Fibroblast of mammary gland (primary cell): ENCODE measurements around the gene GALNT10.

ENCODE experiments used
- DNase-seq: peaks from one replicate; pipeline ENCODE4 v3.0.0-alpha.2; 2010; ENCODE audit warnings: low read depth
- H3K4me3 ChIP-seq: 2 replicates; pipeline ENCODE4 v1.5.1; 2011; ENCODE audit warnings: low read depth, mild to moderate bottlenecking, low read length, moderate library complexity; ENCODE audit not compliant: control insufficient read depth
- TF ChIP-seq, protein P1 (sequence below): conservative IDR thresholded peaks from 2 replicates; pipeline ENCODE4 v1.5.1; 2011; ENCODE audit warnings: low read depth, low read length, inconsistent platforms; ENCODE audit not compliant: control insufficient read depth, insufficient read depth

The GALNT10 gene

DNA sequence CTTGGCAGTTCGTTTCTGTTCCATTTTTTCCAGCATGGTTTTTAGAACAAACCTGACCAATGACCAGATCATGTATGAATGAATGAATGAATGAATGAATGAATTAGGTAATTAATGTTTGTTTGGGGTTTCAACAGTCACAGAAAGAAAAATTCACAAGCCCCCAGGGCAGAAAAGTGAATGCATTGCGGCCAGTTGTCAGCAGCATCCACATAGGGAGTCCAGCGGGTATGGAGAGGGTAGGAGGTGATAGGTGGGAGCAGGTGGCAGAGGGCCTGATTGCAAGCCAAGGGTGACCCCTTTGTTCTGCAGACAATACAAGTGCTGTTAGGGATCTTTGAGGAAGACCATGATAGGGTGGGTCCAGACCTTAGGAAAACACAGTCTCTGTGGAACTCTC is 205.6 kb downstream of the GALNT10 start:
- no peak for DNase-seq
- TF ChIP-seq, protein P1, sequence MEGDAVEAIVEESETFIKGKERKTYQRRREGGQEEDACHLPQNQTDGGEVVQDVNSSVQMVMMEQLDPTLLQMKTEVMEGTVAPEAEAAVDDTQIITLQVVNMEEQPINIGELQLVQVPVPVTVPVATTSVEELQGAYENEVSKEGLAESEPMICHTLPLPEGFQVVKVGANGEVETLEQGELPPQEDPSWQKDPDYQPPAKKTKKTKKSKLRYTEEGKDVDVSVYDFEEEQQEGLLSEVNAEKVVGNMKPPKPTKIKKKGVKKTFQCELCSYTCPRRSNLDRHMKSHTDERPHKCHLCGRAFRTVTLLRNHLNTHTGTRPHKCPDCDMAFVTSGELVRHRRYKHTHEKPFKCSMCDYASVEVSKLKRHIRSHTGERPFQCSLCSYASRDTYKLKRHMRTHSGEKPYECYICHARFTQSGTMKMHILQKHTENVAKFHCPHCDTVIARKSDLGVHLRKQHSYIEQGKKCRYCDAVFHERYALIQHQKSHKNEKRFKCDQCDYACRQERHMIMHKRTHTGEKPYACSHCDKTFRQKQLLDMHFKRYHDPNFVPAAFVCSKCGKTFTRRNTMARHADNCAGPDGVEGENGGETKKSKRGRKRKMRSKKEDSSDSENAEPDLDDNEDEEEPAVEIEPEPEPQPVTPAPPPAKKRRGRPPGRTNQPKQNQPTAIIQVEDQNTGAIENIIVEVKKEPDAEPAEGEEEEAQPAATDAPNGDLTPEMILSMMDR, result no peak

DNA sequence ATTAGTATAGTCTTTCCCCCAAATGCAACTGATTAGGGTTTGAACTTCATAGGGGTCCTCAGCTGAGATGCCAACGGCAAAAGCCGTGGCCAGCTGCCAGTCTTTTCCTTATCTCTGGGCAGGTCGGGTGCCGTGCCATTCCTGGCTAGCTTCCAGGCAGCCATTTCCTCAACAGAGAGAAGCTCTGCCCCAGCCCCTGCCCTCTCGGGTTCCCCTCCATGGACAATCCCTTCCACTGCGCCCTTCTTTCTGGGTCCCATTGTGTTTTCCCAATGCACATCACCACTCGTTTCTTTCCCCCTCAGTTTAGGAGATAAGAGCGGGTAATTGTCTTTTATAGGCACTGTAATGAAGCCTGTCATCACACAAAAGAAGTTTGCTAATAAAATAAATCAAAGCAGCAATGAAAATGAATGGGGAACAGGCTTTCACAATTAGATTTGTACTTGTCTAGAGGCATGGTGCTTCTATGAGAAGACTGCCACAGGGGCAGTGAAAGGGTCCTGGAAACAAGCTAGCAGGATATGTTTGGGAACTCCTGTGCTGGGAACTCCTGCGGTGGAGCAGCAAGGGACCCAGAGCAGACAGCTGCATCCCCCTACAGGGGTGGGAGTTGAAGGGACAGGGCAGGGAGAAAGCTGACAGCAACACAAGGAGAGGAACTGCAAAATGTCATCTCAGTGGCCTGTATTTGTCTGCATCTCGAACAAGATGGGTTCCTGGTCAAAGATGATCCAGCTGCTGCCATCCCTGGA is 207.3 kb downstream of the GALNT10 start:
- TF ChIP-seq, protein P1, result no peak
- H3K4me3 ChIP-seq, result no peak overlapping the region
- no peak for DNase-seq

More for the DNA sequence above, 205.6 kb downstream of the GALNT10 start:
- no peak overlapping the region for H3K4me3 ChIP-seq

DNA sequence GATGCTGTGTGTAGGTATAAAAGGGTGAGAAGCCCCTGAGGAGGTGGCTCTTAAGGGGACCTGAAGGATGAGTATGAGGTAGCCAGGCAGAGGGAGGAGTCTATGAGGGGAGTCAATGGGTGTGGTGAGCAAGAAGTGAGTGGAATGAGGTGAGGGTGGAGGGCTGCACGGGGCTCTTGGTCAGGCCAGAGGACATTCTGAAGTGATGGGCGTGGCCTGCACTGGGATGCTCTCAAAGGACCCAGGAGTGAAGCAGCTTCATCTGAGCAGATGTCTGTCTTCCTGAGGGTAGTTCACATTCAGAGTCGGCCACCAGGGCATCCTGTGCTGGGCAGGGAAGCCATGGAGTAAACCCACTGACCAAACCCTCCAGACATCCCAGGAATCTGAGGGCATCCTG is 210.1 kb downstream of the GALNT10 start:
- no peak for DNase-seq
- TF ChIP-seq, protein P1, result no peak
- no peak overlapping the region for H3K4me3 ChIP-seq

DNA sequence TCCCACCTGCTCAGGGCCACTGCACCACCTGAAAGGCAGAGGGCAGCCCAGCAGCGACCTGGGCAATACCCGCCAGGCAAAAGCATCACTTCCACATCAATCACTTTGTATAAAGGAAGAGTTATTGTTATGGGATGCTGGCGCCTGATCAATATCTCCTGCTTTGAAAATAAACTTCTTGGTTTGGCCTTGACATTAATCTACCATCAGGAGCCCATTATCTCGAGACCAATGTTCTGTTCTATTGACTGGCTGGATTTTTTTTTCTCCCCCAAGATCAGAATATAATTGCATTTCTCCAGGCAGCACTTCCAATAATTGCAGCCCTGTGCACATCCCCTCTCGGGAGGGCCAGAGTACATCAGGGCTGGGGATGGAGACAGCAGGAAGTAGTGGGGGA is 210.8 kb downstream of the GALNT10 start:
- DNase-seq, result no peak
- TF ChIP-seq, protein P1, result no peak
- no peak overlapping the region for H3K4me3 ChIP-seq

DNA sequence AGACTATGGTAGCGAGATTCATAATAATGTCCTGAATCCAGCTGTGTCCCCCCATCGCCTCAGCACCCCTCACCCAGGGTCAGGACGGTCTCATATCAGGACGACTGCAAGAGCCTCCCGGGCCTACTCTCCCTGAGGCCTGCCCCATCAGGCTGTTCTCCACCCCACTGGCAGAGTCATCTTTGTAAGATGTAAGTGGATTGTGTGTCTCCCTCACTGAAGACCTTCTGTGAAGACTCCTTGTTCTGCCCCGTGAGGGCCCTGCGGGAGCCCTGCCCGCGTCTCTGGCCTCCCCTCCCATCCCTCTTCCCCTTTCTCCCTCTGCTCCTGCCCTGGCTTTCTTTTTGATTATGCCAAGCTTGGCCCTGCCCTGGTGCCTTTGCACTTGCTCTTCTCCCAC is 211.4 kb downstream of the GALNT10 start:
- TF ChIP-seq, protein P1, result no peak
- H3K4me3 ChIP-seq, result no peak overlapping the region
- no peak for DNase-seq

DNA sequence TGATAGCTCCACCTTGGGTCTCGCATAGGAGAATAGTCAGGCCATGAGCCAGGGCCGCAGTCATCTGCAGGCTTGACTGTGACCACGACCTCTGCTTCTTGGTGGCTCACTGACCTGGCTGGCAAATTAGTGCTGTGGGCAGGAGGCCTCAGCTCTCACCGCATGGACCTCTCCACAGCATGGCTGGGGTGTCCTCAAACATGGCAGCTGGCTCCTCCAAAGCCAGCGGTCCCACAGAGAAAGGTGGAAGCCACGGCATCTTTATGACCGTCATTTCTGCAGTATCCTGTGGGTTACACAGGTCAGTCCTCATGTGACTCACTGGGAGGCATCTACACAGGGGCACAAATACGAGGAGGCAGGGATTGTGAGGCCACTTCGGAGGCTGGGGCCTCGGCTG is 212.1 kb downstream of the GALNT10 start:
- TF ChIP-seq, protein P1, result no peak
- DNase-seq, result no peak
- no peak overlapping the region for H3K4me3 ChIP-seq
